H9 (cell line): ENCODE measurements around the gene DUSP16. TPM values are rescaled to one million over a fixed set of nuclear protein-coding genes. Genes with fewer than 3 reads are reported as not detected.

Experiments used
- DNase-seq: peaks from one replicate; pipeline ENCODE4 v3.0.0-alpha.2; 2017
- H2AFZ ChIP-seq: one replicate; pipeline ENCODE4 v1.6.1; 2013; ENCODE audit warnings: mild to moderate bottlenecking, low read length, control low read depth, moderate library complexity
- H2AK5ac ChIP-seq: 2 replicates; pipeline ENCODE4 v1.6.1; 2013; ENCODE audit warnings: low read length, control low read depth, mixed read lengths; ENCODE audit not compliant: insufficient read length
- H2BK120ac ChIP-seq: one replicate; pipeline ENCODE4 v1.6.1; 2013; ENCODE audit warnings: low read depth, mild to moderate bottlenecking, low read length, control low read depth, inconsistent platforms; ENCODE audit not compliant: poor library complexity, severe bottlenecking
- H2BK12ac ChIP-seq: 2 replicates; pipeline ENCODE4 v1.6.1; 2013; ENCODE audit warnings: low read length, control low read depth, mixed read lengths, low read depth; ENCODE audit not compliant: insufficient read length
- H2BK15ac ChIP-seq: 2 replicates; pipeline ENCODE4 v1.6.1; 2013; ENCODE audit warnings: low read depth, low read length, control low read depth
- H2BK20ac ChIP-seq: one replicate; pipeline ENCODE4 v1.6.1; 2013; ENCODE audit warnings: low read depth, mild to moderate bottlenecking, low read length, control low read depth, inconsistent platforms; ENCODE audit not compliant: poor library complexity, severe bottlenecking
- H2BK5ac ChIP-seq: 2 replicates; pipeline ENCODE4 v1.6.1; 2013; ENCODE audit warnings: low read length, control low read depth, mixed read lengths; ENCODE audit not compliant: insufficient read length
- H3K14ac ChIP-seq: 2 replicates; pipeline ENCODE4 v1.6.1; 2013; ENCODE audit warnings: low read length, control low read depth; ENCODE audit not compliant: insufficient read depth
- H3K18ac ChIP-seq: 2 replicates; pipeline ENCODE4 v1.6.1; 2013; ENCODE audit warnings: low read depth, mild to moderate bottlenecking, mixed read lengths, low read length, control low read depth; ENCODE audit not compliant: insufficient read length
- H3K23ac ChIP-seq: 2 replicates; pipeline ENCODE4 v1.6.1; 2013; ENCODE audit warnings: low read length, control low read depth, mixed read lengths, low read depth; ENCODE audit not compliant: insufficient read length
- H3K23me2 ChIP-seq: 2 replicates; pipeline ENCODE4 v1.6.1; 2013; ENCODE audit warnings: low read depth, mild to moderate bottlenecking, mixed read lengths, low read length, control low read depth; ENCODE audit not compliant: insufficient read length, poor library complexity, severe bottlenecking
- H3K27ac ChIP-seq: 2 replicates; pipeline ENCODE4 v1.5.1; 2013; ENCODE audit warnings: low read length, control low read depth, mixed read lengths, low read depth; ENCODE audit not compliant: insufficient read length
- H3K27me3 ChIP-seq: 2 replicates; pipeline ENCODE4 v1.6.1; 2013; ENCODE audit warnings: low read length, control low read depth, inconsistent platforms; ENCODE audit not compliant: insufficient read depth
- H3K4ac ChIP-seq: 2 replicates; pipeline ENCODE4 v1.6.1; 2013; ENCODE audit warnings: low read depth, mild to moderate bottlenecking, control low read depth, inconsistent platforms, low read length, moderate library complexity
- H3K4me1 ChIP-seq: 2 replicates; pipeline ENCODE4 v1.6.1; 2013; ENCODE audit warnings: low read length, control low read depth, inconsistent platforms; ENCODE audit not compliant: insufficient read depth
- H3K4me2 ChIP-seq: 2 replicates; pipeline ENCODE4 v1.6.1; 2013; ENCODE audit warnings: low read length, control low read depth, mixed read lengths; ENCODE audit not compliant: insufficient read length, insufficient read depth
- H3K56ac ChIP-seq: 2 replicates; pipeline ENCODE4 v1.6.1; 2013; ENCODE audit warnings: low read depth, mild to moderate bottlenecking, mixed read lengths, low read length, control low read depth; ENCODE audit not compliant: insufficient read length
- H3K79me1 ChIP-seq: 2 replicates; pipeline ENCODE4 v1.6.1; 2013; ENCODE audit warnings: low read depth, mild to moderate bottlenecking, moderate library complexity, low read length, control low read depth, inconsistent platforms; ENCODE audit not compliant: insufficient read depth, poor library complexity, severe bottlenecking
- H3K79me2 ChIP-seq: 2 replicates; pipeline ENCODE4 v1.6.1; 2013; ENCODE audit warnings: low read length, control low read depth, inconsistent platforms; ENCODE audit not compliant: insufficient read depth
- H3K9ac ChIP-seq: 2 replicates; pipeline ENCODE4 v1.6.1; 2013; ENCODE audit warnings: low read length, control low read depth, mixed read lengths; ENCODE audit not compliant: insufficient read length; ENCODE audit errors: extremely low read depth
- H3K9me3 ChIP-seq: one replicate; pipeline ENCODE4 v1.6.1; 2013; ENCODE audit warnings: low read depth, low read length, inconsistent platforms; ENCODE audit not compliant: control insufficient read depth
- H3T11ph ChIP-seq: one replicate; pipeline ENCODE4 v1.6.1; 2013; ENCODE audit warnings: mild to moderate bottlenecking, low read length, control low read depth, inconsistent platforms
- H4K20me1 ChIP-seq: one replicate; pipeline ENCODE4 v1.6.1; 2013; ENCODE audit not compliant: control insufficient read depth, insufficient read length, insufficient read depth
- H4K5ac ChIP-seq: 2 replicates; pipeline ENCODE4 v1.6.1; 2013; ENCODE audit warnings: low read depth, mild to moderate bottlenecking, mixed read lengths, low read length, control low read depth; ENCODE audit not compliant: insufficient read length
- H4K8ac ChIP-seq: replicated peaks from 2 replicates; pipeline ENCODE4 v1.6.1; 2013; ENCODE audit warnings: low read length, control low read depth, mixed read lengths, low read depth; ENCODE audit not compliant: insufficient read length
- H4K91ac ChIP-seq: 2 replicates; pipeline ENCODE4 v1.6.1; 2013; ENCODE audit warnings: low read depth, mild to moderate bottlenecking, moderate library complexity, mixed read lengths, low read length, control low read depth; ENCODE audit not compliant: insufficient read length
- H3K27ac Mint-ChIP-seq, 3 experiments: 2 replicates in 2 of 3; 3 replicates in 1 of 3; pipeline ENCODE4 v1.8.0; 2020 to 2021; ENCODE audit warnings: mixed read lengths in 3 of 3, mild to moderate bottlenecking in 1 of 3, moderate library complexity in 1 of 3
- H3K27me3 Mint-ChIP-seq: 2 replicates; pipeline ENCODE4 v1.8.0; 2021; ENCODE audit warnings: low read depth, mild to moderate bottlenecking, moderate library complexity, mixed read lengths
- H3K36me3 Mint-ChIP-seq, 3 experiments: 2 replicates in 2 of 3; 3 replicates in 1 of 3; pipeline ENCODE4 v1.8.0; 2020 to 2021; ENCODE audit warnings: low read depth in 3 of 3, mixed read lengths in 3 of 3; ENCODE audit not compliant: insufficient read depth in 1 of 3
- H3K4me1 Mint-ChIP-seq, 2 experiments: 2 replicates each; pipeline ENCODE4 v1.8.0; 2020; ENCODE audit warnings: mixed read lengths in 2 of 2
- H3K4me3 Mint-ChIP-seq, 2 experiments: 2 replicates in 1 of 2; 3 replicates in 1 of 2; pipeline ENCODE4 v1.8.0; 2020 to 2021; ENCODE audit warnings: mild to moderate bottlenecking in 2 of 2, mixed read lengths in 2 of 2, moderate library complexity in 1 of 2
- H3K9me3 Mint-ChIP-seq, 2 experiments: 2 replicates in 1 of 2; 3 replicates in 1 of 2; pipeline ENCODE4 v1.8.0; 2020; ENCODE audit warnings: mild to moderate bottlenecking in 2 of 2, mixed read lengths in 2 of 2, moderate library complexity in 1 of 2
- WGBS: extraction: QIAGEN DNeasy Blood & Tissue Kit; methylation state at CpG from one replicate; pipeline ENCODE4 v1.1.7; 2013; ENCODE audit warnings: missing lambda C conversion rate, low lambda C conversion rate, mixed read lengths; ENCODE audit not compliant: insufficient read length; ENCODE audit errors: extremely low coverage; 5-methylcytosine and 5-hydroxymethylcytosine counted together
- total RNA-seq: library from RNA; stranded (reverse); gene quantifications from 2 replicates; pipeline ENCODE4 v1.2.1, GENCODE V29; 2021
- TF ChIP-seq, protein P1 (sequence below): fragments of 200-600 bp; sonication (generic); conservative IDR thresholded peaks from 3 replicates; pipeline ENCODE4 v1.8.0; 2021; ENCODE audit warnings: antibody characterized with exemption, mild to moderate bottlenecking

Gene DUSP16
- total RNA-seq, 1 experiment from 2014 or later, result 64.0 TPM

DNA sequence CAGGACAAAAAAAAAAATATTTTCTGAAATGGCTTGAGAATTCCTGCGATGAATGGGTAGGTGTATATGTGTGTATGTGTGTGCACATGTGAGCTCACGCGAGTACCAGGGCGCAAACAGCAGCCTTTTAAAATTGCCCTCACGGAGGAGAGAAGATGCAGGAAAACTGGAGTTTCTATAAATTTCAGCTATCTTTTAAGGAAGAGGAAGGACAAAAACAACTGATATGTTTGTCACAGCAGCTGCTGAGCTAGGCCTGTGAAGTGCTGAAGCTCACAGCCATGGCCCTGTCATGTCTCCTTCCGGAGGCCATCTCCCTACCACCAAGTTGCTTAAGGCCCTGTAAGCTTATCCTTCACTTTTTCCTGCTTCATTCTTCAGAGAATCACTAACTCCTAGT is 40.8 kb downstream of the DUSP16 start:
- Histone ChIP-seq H3K9me3 (no peaks in the 10 kb centered on the region), H2BK5ac (no peak overlapping the region), H3K56ac (no peak overlapping the region), H3T11ph (no peak overlapping the region), H2BK12ac (no peak overlapping the region), H3K4ac (no peak overlapping the region), H3K23ac (no peak overlapping the region), H4K20me1 (no peaks in the 10 kb centered on the region), H4K5ac (no peak overlapping the region), H3K27ac (no peak overlapping the region), H2AK5ac (no peak overlapping the region), H2BK15ac (no peak overlapping the region), H3K79me2 (peaks cover 13% of the 10 kb centered on the region; the same call in 1 of the 2 replicates), H3K27me3 (no peaks in the 10 kb centered on the region; the same call in 1 of the 2 replicates), H3K4me1 (peaks cover 10% of the 10 kb centered on the region; the same call in 1 of the 2 replicates), H3K18ac (no peak overlapping the region), H2AFZ (no peak overlapping the region), H3K79me1 (peaks cover 3% of the 10 kb centered on the region), H3K14ac (no peak overlapping the region), H3K4me2 (no peak overlapping the region), H4K8ac (no peak overlapping the region), H3K23me2 (no peaks in the 10 kb centered on the region), H3K9ac (no peak overlapping the region), H2BK120ac (no peak overlapping the region), H4K91ac (no peak overlapping the region), H2BK20ac (no peak overlapping the region)
- Mint-ChIP-seq H3K27ac (peak overlapping the region; percentile 0 to 86 (median 51); a peak in 4 of 7 replicates), H3K4me1 (peaks cover 52 to 64% of the 10 kb centered on the region in 2 experiments), H3K4me3 (no peak overlapping the region), H3K27me3 (no peaks in the 10 kb centered on the region), H3K9me3 (no peaks in the 10 kb centered on the region), H3K36me3 (peaks cover 5 to 35% (median 31%) of the 10 kb centered on the region in 3 experiments)
- TF ChIP-seq, protein P1, sequence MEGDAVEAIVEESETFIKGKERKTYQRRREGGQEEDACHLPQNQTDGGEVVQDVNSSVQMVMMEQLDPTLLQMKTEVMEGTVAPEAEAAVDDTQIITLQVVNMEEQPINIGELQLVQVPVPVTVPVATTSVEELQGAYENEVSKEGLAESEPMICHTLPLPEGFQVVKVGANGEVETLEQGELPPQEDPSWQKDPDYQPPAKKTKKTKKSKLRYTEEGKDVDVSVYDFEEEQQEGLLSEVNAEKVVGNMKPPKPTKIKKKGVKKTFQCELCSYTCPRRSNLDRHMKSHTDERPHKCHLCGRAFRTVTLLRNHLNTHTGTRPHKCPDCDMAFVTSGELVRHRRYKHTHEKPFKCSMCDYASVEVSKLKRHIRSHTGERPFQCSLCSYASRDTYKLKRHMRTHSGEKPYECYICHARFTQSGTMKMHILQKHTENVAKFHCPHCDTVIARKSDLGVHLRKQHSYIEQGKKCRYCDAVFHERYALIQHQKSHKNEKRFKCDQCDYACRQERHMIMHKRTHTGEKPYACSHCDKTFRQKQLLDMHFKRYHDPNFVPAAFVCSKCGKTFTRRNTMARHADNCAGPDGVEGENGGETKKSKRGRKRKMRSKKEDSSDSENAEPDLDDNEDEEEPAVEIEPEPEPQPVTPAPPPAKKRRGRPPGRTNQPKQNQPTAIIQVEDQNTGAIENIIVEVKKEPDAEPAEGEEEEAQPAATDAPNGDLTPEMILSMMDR, result no peak
- no CpG with 5 or more reads among the region's 6 CpGs for WGBS
- no peak for DNase-seq
